Gastrocnemius medialis (tissue), 4 donors: ENCODE results near the gene MFSD8.

Experiments used
- CTCF ChIP-seq, 5 experiments: fragments of 450-650 bp in 3 of 5; fragments of 200-600 bp in 2 of 5; sonication (generic) in 2 of 5; IDR thresholded peaks in 4 of 5; conservative IDR thresholded peaks in 1 of 5; 1 replicate in 4 of 5; 2 replicates in 1 of 5; pipeline ENCODE4 v1.5.1; 2016 to 2019; ENCODE audit warnings: antibody characterized with exemption in 5 of 5, mild to moderate bottlenecking in 3 of 5, moderate library complexity in 3 of 5
- POLR2A ChIP-seq, 2 donors: fragments of 450-650 bp; IDR thresholded peaks; one replicate each; pipeline ENCODE4 v1.6.1; 2017; ENCODE audit warnings: antibody characterized with exemption in 2 of 2, mild to moderate bottlenecking in 2 of 2, moderate library complexity in 2 of 2

GRCh38 chr4:127922226-127922625, 42.7 kb downstream of the MFSD8 start:
- TF ChIP-seq POLR2A (IDR thresholded peaks at IDR 0.05) (no peak), CTCF (IDR thresholded peaks at IDR 0.05 in 4 of 5, conservative IDR thresholded peaks at IDR 0.05 in 1 of 5) (no peak)
